K562 (cell line): Measurements from ENCODE around the gene SFI1. TPM values are rescaled to one million over a fixed set of nuclear protein-coding genes. Genes with fewer than 3 reads are reported as not detected.
A peak's percentile ranks its signal among the peaks of the same experiment; 100 is the strongest.

ENCODE experiments used
- BCLAF1 ChIP-seq, 2 experiments: fragments of 450-650 bp in 1 of 2; IDR thresholded peaks; 2 replicates each; pipeline ENCODE4 v1.6.1; 2011 to 2017; ENCODE audit warnings: low read depth in 2 of 2, antibody characterized with exemption in 1 of 2, borderline replicate concordance in 1 of 2, low read length in 1 of 2, mild to moderate bottlenecking in 1 of 2, mixed read lengths in 1 of 2; ENCODE audit not compliant: control insufficient read depth in 1 of 2
- CAMTA2 ChIP-seq: fragments of 250-450 bp; sonication (Bioruptor Pico); conservative IDR thresholded peaks from 2 replicates; pipeline ENCODE4 v1.5.1; 2022
- CREM ChIP-seq: IDR thresholded peaks from 2 replicates; pipeline ENCODE4 v1.6.1; 2014; ENCODE audit warnings: antibody characterized with exemption, low read depth
- CUX1 ChIP-seq: fragments of 200-800 bp; sonication (Bioruptor generic); IDR thresholded peaks from 2 replicates; pipeline ENCODE4 v1.6.1; 2016; ENCODE audit warnings: missing genetic modification characterization, missing compliant biosample characterization
- DDX20 ChIP-seq: fragments of 450-650 bp; IDR thresholded peaks from 2 replicates; pipeline ENCODE4 v1.6.1; 2016; ENCODE audit warnings: missing genetic modification characterization, low read depth, mild to moderate bottlenecking, missing compliant biosample characterization, moderate library complexity
- E2F6 ChIP-seq, 2 experiments: IDR thresholded peaks; 2 replicates each; pipeline ENCODE4 v1.6.1; 2011; ENCODE audit warnings: borderline replicate concordance in 1 of 2, control low read depth in 1 of 2, low read depth in 1 of 2, low read length in 1 of 2, mild to moderate bottlenecking in 1 of 2, mixed read lengths in 1 of 2, moderate library complexity in 1 of 2; ENCODE audit not compliant: insufficient read depth in 1 of 2, insufficient read length in 1 of 2, poor library complexity in 1 of 2, severe bottlenecking in 1 of 2; ENCODE audit errors: extremely low read depth in 1 of 2
- GATA2 ChIP-seq: sonication (generic); formaldehyde crosslinking; IDR thresholded peaks from 2 replicates; pipeline ENCODE4 v1.4.0; 2020; ENCODE audit warnings: mild to moderate bottlenecking, missing genetic modification reagents
- HIVEP1 ChIP-seq: fragments of 250-450 bp; sonication (Bioruptor Pico); IDR thresholded peaks from 2 replicates; pipeline ENCODE4 v1.4.0; 2020; ENCODE audit warnings: mild to moderate bottlenecking
- IFI16 ChIP-seq: fragments of 250-450 bp; sonication (Bioruptor Pico); IDR thresholded peaks from 2 replicates; pipeline ENCODE4 v2.1.2; 2022; ENCODE audit warnings: mild to moderate bottlenecking, inconsistent platforms
- MCM5 ChIP-seq: fragments of 450-650 bp; IDR thresholded peaks from 2 replicates; pipeline ENCODE4 v1.6.1; 2016; ENCODE audit warnings: low read depth
- OTX1 ChIP-seq: fragments of 450-650 bp; formaldehyde crosslinking; IDR thresholded peaks from 2 replicates; pipeline ENCODE4 v1.4.0; 2022; ENCODE audit warnings: mild to moderate bottlenecking
- POLR2B ChIP-seq: fragments of 450-650 bp; IDR thresholded peaks from 2 replicates; pipeline ENCODE4 v1.6.1; 2018; ENCODE audit warnings: low read depth; ENCODE audit not compliant: partially characterized antibody
- PTTG1 ChIP-seq: fragments of 450-650 bp; IDR thresholded peaks from 2 replicates; pipeline ENCODE4 v1.6.1; 2016; ENCODE audit warnings: low read depth, mild to moderate bottlenecking, missing genetic modification characterization, missing compliant biosample characterization
- RFX1 ChIP-seq: fragments of 450-650 bp; IDR thresholded peaks from 2 replicates; pipeline ENCODE4 v1.6.1; 2016; ENCODE audit warnings: mild to moderate bottlenecking, moderate library complexity
- ZNF232 ChIP-seq: sonication (generic); formaldehyde crosslinking; IDR thresholded peaks from 2 replicates; pipeline ENCODE4 v1.8.0; 2022; ENCODE audit warnings: mild to moderate bottlenecking, missing genetic modification reagents
- ZNF274 ChIP-seq: IDR thresholded peaks from 2 replicates; pipeline ENCODE4 v1.6.1; 2011; ENCODE audit warnings: low read depth, mild to moderate bottlenecking, low read length, moderate library complexity, borderline replicate concordance
- polyA plus RNA-seq, 8 experiments: library from polyadenylated mRNA; depleted of rRNA in 4 of 8; stranded (reverse) in 5 of 8; unstranded in 3 of 8; fragments of >200 nt; fragmentation: Nextera tagmentation in 2 of 8; fragmentation: Illumina TruSeq in 1 of 8; extraction: Ambion mirVana in 2 of 8; extraction: Trizol in 1 of 8; gene quantifications; 2 replicates each; pipeline versions ENCODE4 v1.2.1 to v1.2.3, GENCODE V29; 2011 to 2014; ENCODE audit warnings: inconsistent platforms in 1 of 8, missing spikeins in 1 of 8
- total RNA-seq, 7 experiments: library from RNA; depleted of rRNA in 6 of 7; stranded (reverse); fragments of >200 nt in 6 of 7; fragmentation: Illumina TruSeq in 2 of 7; extraction: Trizol in 2 of 7; gene quantifications; 2 replicates each; pipeline versions ENCODE4 v1.2.1 to v1.2.3, GENCODE V29; 2011 to 2021; ENCODE audit warnings: low replicate concordance in 1 of 7

The SFI1 gene
- total and polyA plus RNA-seq, 9 of the 15 experiments (the other 6 are each of a cell fraction or from before 2014, with no cell fraction given), result 3.0 to 25.6 (median 14.1) TPM

- TF ChIP-seq E2F6 (IDR thresholded peaks at IDR 0.05; ENCODE audit: borderline replicate concordance in 1 of 2, extremely low read depth in 1 of 2, insufficient read depth in 1 of 2, insufficient read length in 1 of 2, low read depth in 1 of 2, low read length in 1 of 2, poor library complexity in 1 of 2, severe bottlenecking in 1 of 2) (peak; percentile 67 to 82), IFI16 (no peak), BCLAF1 (IDR thresholded peaks at IDR 0.05; ENCODE audit: borderline replicate concordance in 1 of 2, control insufficient read depth in 1 of 2, low read depth in 2 of 2, low read length in 1 of 2) (no peak), DDX20 (no peak), MCM5 (no peak), RFX1 (peak; percentile 89), CAMTA2 (CRISPR knock-in tag) (no peak), ZNF232 (CRISPR knock-in tag) (no peak), OTX1 (CRISPR knock-in tag) (no peak), POLR2B (peak; percentile 48), PTTG1 (tag) (no peak), HIVEP1 (CRISPR knock-in tag) (no peak), CREM (0 out of 2 replicates have a peak, but pooled peaks have one; percentile 13), CUX1 (CRISPR knock-in tag) (no peak), ZNF274 (no peak), GATA2 (CRISPR knock-in tag) (no peak)
Observed at GRCh38 chr22:31496007-31496734, at the start of gene SFI1 (continued).
